GM12801 (cell line): Measurements from ENCODE around the gene LINGO3.

Experiments
- TF ChIP-seq, protein P1 (sequence below): IDR thresholded peaks from one replicate; pipeline ENCODE4 v1.5.1; 2011; ENCODE audit warnings: control low read depth; ENCODE audit not compliant: insufficient read length; ENCODE audit errors: extremely low read depth

LINGO3 gene

GRCh38 chr19:2338055-2338615, 30.2 kb upstream of the LINGO3 start:
- TF ChIP-seq, protein P1, sequence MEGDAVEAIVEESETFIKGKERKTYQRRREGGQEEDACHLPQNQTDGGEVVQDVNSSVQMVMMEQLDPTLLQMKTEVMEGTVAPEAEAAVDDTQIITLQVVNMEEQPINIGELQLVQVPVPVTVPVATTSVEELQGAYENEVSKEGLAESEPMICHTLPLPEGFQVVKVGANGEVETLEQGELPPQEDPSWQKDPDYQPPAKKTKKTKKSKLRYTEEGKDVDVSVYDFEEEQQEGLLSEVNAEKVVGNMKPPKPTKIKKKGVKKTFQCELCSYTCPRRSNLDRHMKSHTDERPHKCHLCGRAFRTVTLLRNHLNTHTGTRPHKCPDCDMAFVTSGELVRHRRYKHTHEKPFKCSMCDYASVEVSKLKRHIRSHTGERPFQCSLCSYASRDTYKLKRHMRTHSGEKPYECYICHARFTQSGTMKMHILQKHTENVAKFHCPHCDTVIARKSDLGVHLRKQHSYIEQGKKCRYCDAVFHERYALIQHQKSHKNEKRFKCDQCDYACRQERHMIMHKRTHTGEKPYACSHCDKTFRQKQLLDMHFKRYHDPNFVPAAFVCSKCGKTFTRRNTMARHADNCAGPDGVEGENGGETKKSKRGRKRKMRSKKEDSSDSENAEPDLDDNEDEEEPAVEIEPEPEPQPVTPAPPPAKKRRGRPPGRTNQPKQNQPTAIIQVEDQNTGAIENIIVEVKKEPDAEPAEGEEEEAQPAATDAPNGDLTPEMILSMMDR: no peak

- TF ChIP-seq, protein P1: no peak
These were observed 29.4 kb upstream of the LINGO3 start for GRCh38 chr19:2337329-2337707.

- TF ChIP-seq, protein P1: no peak
These were observed 28.8 kb upstream of the LINGO3 start for GRCh38 chr19:2336528-2337328.

GRCh38 chr19:2335848-2336247, 27.9 kb upstream of the LINGO3 start:
- TF ChIP-seq, protein P1: no peak

GRCh38 chr19:2334986-2335846, 27.3 kb upstream of the LINGO3 start:
- TF ChIP-seq, protein P1: no peak

GRCh38 chr19:2334426-2334825, 26.5 kb upstream of the LINGO3 start:
- TF ChIP-seq, protein P1: no peak

- TF ChIP-seq, protein P1: no peak
These were observed 25.9 kb upstream of the LINGO3 start for GRCh38 chr19:2333807-2334211.
